Retina (tissue), 1 donor: ENCODE data around the gene KIF25.
A peak's percentile ranks its signal among the peaks of the same experiment; 100 is the strongest.

Source experiments
- DNase-seq: peaks from one replicate; pipeline ENCODE4 v3.0.0-alpha.2; 2016

KIF25 gene

DNA sequence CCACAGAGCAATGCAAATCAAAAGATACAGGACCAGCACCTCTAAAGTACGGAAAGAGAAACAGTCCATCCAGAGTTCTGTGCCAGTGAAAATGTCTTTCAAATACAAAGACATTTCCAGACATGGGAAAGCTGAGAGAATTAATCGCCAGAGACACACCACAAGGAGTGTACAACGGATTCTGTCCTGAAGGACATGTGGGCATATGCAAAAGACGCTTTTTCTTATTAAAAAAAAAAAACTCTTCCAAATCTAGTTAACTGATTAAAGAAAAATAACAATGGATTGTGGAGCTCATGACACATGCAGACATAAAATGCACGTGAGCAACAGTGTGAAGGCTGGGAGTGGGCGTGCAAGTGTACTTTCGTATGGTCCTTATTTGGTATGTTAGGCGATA lies 22.8 kb downstream of the KIF25 start:
- DNase-seq = no peak

DNA sequence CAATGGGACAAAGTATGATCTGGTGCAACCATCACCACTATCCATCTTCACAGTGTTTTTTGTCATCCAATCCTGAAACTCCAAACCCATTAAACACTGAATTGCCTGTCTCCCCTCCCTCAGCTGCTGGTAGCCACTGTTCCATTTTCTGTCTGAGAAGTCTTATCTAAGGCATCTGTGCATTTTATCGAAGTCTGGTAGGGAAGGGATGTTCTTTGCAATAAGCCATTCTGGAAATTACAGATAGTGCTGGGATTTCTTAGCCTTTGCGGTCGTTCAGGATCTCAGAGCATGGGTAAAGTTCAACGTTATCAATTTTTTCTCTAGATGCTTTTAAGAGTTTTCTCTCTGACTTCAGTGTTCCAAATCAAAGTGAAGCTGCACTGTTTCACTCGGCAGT lies 24.1 kb downstream of the KIF25 start:
- no peak for DNase-seq

DNA sequence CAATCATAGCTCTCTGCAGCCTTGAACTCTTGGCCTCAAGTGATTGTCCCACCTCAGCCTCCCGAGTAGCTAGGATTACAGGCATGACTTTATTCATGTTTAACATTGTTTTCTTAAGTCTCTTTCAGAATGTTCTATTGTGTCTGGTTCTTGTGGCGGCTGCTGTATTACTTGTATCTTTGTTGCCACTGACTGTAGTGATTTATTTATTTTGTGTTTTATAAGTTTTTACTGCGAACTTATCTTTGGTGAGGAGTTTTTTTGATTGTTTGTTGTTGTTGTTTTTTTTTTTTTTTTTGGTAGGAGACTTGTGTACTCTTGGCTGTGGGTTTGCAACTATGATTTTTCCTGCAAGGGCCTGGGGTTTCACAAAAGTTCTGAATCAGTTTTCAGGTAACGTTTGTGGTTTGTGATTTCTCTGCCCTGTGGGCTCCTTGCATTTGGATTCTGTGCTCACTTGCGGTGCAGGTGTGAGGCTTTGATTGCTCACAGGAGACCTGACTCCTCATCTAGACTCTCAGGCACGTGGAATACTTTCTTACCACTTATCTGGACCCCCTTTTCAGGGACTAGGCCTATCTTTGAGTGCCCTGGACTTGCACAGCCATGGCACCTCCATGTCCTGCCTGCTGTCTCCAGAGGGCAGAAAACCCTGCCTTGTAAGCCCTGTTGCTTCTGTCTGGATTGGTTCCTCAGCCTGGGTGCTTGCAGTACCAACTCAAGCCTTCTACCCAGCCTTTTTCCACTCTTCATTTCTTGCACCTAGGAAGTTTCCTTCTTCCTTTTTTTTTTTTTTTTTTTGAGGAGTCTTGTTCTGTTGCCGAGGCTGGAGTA lies 25.2 kb downstream of the KIF25 start:
- no peak for DNase-seq

DNA sequence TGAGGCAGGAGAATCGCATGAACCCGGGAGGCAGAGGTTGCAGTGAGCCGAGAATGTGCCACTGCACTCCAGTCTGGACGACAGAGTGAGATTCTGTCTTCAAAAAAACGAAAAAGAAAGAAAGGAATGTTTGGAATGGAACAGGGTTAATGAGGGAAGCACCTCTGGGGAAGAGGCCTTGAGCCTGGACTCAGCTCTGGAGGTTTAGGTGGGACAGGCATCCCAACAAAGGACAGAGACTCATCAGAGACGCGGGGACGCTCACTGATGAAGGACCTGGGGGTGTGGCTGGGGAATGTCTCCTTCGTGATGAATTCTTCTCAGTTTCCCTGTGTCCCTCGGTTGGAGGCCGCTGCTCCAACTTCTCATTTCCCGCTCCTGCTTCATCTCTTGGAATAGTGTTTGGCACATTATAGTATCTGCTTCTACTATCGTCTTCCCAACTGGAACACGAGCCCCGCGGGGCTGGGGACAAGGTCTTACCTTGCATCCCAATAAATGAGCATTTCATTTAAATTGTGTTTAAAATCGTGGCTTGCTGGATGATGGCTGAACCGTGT lies 27.6 kb downstream of the KIF25 start:
- DNase-seq = no peak

DNA sequence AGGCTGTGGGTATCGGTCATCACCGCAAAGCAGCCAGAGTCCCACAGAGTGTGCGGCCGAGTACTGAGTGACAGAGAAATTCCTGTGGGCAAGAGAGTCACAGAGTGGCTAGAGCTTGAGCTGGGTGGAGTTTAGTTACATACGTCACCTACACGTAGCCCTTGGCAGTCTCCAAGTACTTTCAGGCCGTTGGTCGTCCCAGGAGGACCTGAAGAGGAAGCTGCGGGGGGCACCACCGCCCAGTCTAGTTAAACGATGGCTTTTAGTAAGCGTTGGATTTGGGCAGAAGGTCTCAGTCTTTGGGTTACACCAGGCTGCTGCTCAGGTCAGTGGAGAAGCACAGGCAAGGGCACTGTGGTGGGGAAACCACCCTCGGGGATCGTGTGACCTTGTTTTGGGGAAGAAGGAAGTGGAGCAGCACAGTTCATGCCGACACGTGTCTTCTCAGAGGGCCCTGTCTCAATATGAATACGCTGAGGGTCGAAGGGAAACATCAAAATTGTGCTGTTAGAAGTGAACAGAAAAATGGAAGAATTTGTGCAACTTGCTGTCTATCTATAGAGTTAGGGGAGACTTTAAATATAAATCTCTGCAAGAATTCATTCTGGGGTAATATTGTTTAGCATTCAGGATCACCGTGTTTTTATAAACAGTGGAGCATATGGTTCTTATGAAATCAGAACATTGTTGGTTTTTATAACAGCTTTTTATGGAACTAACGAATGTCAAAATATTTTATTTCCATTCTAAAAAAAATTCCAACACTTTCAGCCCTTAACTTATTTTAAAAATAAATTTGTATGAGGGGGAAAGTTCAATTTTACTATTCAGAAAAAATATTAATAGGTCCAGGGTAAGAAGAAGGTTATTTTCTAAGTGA lies 28.6 kb downstream of the KIF25 start:
- DNase-seq = no peak

DNA sequence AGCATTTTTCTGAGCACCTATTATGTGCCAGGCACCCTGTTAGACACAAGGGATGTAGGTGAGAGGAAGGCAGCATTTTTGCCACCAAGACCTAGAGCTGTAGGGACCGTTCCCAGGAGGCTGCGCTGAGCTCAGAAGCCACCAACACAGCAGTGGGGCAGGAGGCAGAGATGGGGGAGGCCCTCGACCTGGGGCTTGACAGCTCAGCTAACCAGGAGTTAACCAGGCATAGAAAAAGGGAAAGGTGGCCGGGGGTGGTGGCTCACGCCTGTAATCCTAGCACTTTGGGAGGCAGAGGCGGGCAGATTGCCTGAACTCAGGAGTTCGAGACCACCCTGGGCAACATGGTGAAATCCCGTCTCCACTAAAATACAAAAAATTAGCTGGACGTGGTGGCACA lies 29.5 kb downstream of the KIF25 start:
- DNase-seq = no peak

DNA sequence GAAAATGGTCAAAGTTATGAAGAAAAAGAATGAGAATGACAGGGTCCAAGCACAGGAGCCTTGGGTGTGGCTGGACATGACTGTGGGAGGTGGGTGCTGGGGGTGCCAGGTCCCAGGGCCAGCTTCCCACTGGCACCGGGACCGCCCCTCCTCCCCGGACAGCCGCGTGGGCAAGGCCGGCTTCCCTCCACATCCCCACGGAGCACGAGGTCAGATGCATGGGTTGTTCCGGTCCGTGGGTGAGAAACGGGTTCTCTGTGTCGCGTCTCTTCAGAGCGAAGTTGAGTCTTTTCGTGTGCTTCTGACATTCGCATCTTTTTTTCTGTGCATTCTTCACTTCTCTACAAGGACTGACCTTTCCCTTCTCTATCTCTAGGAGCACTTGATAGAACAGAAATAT lies 30.1 kb downstream of the KIF25 start:
- no peak for DNase-seq

DNA sequence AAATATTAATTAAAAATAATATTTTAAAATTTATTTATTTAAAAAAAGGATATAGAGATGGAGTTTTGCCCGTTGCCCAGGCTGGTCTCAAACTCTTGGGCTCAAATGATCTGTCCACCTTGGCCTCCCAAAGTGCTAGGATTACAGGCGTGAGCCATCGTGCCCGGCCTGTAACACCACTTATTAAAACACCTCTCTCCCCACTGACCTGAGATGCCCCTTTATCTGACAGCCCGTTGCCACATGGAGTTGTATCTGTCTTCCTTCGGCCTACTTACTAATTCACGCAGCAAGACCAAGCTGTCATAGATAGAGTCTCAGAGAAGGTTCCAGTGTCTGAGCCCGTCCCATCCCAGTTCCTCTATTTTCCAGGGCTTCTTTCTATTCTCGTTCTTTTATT lies 30.7 kb downstream of the KIF25 start:
- no peak for DNase-seq

DNA sequence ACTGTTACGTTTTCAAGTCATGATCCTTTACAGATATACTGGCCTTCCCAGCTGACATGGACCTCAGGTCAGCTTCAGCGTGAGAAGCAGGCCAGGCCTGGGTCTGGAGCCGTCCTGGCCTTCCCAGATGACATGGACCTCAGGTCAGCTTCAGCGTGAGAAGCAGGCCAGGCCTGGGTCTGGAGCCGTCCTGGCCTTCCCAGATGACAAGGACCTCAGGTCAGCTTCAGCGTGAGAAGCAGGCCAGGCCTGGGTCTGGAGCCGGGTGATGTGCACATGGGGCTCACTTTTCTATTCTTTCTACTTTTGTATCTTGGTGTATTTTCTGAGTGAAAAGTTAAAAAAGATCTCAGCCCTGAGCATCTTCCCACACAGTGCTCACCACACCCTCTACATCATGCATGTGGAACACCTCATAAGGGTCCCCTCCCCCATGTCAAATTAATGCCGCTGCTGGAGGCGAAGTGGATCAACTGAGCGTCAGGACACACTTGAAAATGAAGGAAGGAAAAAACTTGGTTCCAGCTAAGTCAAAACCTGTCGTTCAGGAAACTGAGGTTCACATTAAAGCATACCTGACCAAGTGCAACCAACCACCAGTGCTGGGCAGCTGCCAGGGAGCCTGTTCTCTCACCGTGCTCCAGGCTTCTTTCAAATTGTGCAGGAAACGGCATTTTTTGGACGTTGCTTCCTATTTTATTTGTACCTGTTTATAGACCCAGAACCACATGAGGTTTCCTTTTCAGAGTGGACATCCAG lies 32.2 kb downstream of the KIF25 start:
- no peak for DNase-seq

DNA sequence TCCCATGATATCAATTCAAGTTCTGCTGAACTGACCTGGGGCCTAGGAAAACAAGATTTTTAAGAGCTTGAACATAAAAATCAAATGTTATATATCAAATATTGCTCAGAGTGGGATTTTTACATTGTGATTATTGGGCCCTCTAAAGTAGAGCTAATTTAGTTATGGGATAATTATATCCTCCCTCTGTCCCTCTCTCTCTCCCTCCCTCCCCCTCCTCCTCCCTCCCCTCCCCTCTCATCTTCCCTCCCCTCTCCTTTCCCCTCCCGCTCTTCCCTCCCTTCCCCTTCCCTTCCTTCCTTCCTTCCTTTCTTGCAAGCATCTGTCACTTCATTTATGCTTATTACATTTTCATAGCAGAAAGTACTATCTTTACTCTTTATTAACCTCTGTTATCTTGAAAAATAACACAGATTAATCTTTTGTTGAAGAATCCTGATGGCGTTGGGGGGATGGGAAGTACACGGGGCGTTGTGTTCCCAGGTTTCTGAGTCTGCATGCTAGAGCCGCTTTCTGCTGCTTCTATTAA lies 32.8 kb downstream of the KIF25 start:
- DNase-seq = no peak

DNA sequence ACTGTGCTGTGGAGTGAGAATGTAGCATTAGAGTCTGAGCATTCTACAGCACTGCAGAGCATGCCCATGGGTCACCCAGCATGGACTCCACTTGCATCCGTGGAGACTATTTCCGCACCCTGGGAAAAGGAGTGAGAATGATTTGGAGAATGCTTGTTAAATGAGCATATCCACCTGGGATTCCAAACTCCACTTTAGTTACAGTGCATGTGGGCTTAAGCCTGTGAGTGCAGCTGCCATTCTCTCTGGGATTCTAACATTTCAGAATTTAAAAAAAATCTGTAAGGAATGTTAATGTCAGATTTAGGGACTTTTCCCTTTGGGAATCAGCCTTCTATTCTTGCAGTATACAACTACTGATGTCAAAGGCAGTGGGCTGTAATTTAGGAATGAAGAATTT lies 33.4 kb downstream of the KIF25 start:
- no peak for DNase-seq

DNA sequence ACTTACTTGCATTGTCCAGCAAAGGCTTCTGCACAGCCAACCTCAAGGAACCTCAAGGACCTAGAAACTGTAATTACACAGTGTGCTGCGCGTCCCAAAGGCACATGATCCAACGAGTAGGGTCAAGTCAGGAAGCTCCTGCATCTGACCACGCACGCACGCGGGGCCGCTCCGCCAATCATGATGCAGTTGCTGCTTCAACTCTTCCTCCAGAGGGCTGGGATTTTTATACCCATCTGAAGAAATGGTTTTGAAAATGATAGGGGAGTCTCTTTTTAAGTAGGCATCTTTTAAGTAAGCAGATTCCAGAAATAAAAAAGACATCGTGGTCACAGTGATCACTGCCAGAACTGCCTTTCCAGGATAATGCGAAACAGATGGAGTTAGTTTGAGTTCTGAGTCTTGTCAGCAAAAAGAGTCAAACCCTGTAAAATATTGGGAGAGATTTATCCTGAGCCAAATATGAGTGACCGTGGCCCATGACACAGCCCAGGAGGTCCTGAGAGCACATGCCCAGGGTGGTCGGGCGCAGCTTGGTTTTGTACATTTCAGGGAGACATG lies 34.0 kb downstream of the KIF25 start:
- no peak for DNase-seq

DNA sequence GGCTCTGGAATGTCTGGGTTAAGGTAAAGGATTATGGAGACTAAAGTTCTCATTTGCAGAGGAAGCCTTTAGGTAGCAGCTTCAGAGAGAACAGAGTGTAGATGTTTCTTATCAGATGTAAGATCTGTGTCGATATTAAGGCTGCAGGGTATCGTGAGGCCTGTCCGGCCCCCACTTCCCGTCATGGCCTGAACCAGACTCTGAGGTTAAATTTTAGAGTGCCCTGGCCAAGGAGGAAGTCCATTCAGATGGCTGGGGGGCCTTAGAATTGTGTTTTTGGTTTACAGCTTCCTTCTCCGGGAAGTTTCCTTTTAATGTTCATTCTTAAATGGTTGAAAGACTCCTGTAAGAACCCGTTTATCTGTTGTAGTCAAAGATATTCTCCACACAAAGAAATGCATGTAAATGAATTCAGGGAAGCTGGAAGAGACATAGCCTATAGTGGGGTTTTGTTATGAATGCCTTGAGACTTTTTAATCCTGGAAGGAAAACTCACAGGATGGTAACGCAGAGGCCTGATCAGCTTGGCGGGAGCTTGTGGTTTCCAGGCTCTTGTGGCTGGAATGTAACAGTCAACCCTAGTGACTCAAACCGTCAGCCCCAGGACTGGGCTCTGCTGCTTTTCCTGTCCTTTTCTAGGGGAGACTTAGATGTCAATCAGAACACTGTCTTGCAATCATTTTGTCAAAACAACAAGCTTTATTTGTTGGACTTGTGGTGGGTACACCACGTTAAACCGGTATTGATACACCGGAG lies 34.7 kb downstream of the KIF25 start:
- no peak for DNase-seq

DNA sequence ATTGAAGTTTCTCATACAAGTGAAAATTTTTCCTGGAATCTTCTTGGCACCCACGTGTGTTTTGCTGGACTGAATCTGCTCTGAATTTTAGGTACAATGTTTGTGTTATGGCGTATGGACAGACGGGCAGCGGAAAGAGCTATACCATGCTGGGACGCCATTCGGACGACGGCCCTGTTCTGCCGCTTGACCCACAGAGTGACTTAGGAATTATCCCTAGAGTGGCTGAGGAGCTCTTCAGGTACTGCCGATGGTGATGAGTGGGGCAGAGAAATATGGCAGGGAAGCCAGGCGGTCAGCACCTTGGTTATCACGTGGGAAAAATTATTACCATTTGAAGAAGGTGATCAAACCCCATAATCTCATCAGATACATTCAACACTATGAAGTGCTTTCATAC lies 36.3 kb downstream of the KIF25 start:
- DNase-seq = no peak

DNA sequence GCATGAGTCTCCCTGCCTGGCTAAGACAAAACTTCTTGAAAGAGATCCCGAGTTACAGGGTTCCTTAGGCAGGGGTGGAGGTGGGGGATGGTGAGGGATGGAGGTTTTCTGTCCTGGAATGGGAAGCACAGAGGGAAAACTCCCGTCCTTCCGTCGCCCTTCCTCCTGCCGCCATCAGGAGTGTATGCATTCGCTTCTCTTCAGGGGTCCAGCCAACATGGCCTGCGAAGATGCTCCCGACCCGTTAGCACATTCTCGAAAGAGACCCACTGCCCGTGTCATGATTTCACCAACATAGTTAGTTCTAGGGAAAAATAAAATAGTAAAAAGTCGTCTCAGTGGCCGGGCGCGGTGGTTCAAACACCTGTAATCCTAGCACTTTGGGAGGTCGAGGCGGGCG lies 37.1 kb downstream of the KIF25 start:
- no peak for DNase-seq

DNA sequence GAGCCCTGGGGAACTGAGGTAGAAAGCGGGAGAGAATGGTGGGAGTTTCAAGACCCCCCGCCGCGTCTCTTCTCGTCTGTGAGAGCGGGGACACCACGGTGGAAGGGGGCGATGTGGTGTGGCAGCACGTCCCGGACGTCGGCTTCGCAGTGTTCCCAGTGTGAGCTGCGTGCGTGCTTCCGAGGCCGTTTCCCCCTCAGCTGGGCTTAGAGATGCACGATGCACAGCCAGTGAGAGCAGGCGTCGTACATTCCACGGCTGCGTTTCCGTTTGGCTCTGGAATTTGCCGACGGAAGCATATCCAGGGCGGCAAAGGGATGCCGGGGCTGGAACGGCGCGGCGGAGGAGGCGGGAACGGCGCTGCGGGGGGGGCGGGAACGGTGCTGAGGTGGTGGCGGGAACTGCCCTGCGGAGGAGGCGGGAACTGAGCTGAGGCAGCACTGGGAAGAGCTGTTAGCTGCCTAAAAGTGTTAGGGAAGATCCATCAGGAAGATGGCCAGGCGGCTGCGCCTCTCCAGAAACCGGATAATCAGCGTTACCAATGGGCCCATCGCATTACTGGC lies 37.7 kb downstream of the KIF25 start:
- DNase-seq = peak; percentile 72

DNA sequence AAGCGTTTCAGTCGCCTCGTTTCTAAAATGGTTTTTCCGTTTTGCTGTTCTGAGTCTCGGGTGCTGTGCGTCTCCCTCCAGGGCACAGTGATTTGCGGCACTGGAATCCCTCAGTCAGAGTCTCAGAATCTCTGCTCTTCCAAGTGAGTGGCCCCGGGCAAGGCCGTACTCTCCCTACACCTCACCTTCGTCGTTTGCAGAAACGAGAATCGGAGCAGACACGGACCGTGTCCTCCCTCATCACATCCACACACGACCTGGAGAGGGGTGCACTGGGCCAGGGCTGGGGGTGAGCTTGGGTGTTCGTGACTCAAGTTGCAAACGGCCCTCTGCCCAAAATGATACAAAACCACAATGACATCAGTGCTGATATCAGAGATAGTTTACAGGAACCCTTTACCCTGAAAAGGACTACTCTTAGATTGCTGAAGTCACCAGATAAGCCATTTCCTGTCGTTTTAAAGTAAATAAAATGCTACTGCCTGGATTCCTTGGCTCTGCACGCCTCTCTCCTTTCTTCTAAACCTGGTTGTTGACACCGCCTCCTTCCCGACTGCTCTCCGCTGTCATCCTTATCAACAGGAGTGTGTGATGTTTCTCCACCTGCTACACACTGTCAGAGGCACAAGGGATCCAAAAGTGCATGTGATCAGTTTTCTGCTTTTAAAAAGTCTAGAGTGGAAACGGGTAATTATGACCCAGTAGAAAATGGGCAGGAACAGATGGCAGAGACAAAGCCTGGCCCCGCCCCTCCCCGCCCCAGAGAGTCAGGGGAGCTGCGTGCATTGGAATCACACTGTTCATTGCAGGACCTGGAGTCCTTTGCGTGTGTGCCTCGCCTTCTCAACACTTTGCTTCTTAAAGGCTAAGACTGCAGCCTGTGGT lies 38.4 kb downstream of the KIF25 start:
- peak; percentile 59 for DNase-seq

DNA sequence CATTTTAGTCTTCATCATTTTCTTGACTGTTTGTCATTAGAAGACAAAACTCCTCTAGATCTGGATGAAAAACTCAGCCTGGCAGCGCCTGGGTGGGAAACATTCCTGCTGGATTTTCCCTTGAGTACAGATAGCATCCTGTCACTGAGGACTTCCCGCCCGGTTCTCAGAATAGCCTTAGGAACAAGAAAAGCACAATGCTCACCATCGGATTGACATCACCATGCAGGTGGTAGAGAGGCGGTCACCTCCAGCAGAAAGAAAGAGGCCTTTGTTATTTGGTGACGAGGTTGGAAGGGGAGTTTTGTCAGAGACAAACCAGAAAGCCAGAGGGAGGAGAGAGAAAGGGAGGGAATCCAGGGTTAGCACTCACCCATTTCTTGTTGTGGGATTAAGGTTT lies 39.8 kb downstream of the KIF25 start:
- no peak for DNase-seq

DNA sequence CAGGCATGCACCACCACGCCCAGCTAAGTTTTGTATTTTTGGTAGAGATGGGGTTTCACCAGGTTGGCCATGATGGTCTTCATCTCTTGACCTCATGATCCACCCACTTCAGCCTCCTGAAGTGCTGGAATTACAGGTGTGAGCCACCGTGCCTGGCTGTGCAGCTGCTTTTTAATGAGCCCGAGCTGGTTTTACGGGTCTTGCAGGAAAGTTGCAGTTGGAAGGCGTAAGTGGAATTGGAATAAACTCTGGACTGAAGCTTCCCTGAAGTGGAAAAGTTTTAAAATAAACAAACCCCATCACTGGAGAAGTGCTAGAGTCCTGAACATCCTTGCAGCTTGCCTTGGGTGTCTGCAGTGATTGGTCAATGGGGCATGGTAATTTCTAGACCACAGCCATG lies 40.4 kb downstream of the KIF25 start:
- DNase-seq = no peak

DNA sequence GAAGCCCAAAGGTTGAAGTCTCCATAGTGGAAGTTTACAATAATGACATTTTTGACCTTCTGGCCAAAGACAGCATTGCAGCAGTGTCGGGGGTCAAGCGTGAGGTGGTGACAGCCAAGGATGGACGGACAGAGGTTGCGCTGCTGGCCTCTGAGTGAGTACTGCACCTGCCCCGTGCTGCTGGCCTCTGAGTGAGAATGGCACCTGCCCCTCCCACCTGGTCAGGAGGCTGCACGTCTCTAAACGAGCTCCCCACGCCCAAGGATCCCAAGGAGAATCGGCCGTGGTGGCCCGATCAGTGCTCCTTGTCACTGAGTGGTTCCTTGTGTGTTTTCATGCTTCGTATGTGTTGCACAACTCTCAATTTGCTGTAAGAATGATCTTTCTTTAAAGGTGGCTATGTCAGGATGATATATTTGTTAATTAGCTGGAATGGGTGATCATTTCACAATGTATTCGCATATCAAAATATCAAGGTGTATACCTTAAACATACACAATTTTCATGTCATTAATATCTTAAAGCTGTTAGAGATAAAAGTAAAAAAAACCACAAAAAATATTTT lies 41.2 kb downstream of the KIF25 start:
- DNase-seq = no peak
